ENCODE results near the gene TBC1D9.

The TBC1D9 gene

GRCh38 chr4:140704392-140704960, 51.7 kb downstream of the TBC1D9 start:
- Histone ChIP-seq H3K27me3 (ENCODE audit: low read length) (no peaks in the 10 kb centered on the region), H3K27ac (ENCODE audit: low read depth, low read length) (no peak overlapping the region), H3F3A (ENCODE audit: insufficient read depth) (no peaks in the 10 kb centered on the region)

GRCh38 chr4:140703463-140703862, 52.7 kb downstream of the TBC1D9 start:
- H3K27ac ChIP-seq (ENCODE audit: low read depth, low read length): no peak overlapping the region
- no peak overlapping the region for H3K9ac ChIP-seq (ENCODE audit: low read length)
- H4K20me1 ChIP-seq (ENCODE audit: low read depth, low read length): no peaks in the 10 kb centered on the region
- H3F3A ChIP-seq (ENCODE audit: insufficient read depth): no peaks in the 10 kb centered on the region
- no peak overlapping the region for H3K4me3 ChIP-seq (ENCODE audit: insufficient read depth, low read length, poor library complexity, severe bottlenecking)
- no peak overlapping the region for H3K4me2 ChIP-seq (ENCODE audit: low read depth, low read length, poor library complexity, severe bottlenecking)
- H3K9me2 ChIP-seq (replicated peaks; ENCODE audit: insufficient read depth, low read length): no peaks in the 10 kb centered on the region
- TF ChIP-seq, protein P1, sequence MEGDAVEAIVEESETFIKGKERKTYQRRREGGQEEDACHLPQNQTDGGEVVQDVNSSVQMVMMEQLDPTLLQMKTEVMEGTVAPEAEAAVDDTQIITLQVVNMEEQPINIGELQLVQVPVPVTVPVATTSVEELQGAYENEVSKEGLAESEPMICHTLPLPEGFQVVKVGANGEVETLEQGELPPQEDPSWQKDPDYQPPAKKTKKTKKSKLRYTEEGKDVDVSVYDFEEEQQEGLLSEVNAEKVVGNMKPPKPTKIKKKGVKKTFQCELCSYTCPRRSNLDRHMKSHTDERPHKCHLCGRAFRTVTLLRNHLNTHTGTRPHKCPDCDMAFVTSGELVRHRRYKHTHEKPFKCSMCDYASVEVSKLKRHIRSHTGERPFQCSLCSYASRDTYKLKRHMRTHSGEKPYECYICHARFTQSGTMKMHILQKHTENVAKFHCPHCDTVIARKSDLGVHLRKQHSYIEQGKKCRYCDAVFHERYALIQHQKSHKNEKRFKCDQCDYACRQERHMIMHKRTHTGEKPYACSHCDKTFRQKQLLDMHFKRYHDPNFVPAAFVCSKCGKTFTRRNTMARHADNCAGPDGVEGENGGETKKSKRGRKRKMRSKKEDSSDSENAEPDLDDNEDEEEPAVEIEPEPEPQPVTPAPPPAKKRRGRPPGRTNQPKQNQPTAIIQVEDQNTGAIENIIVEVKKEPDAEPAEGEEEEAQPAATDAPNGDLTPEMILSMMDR (IDR thresholded peaks at IDR 0.05; ENCODE audit: insufficient read depth, low read length, poor library complexity, severe bottlenecking): no peak
- no peak for TF ChIP-seq EZH2phosphoT487 (conservative IDR thresholded peaks at IDR 0.05; ENCODE audit: low read length)
- no peaks in the 10 kb centered on the region for H3K9me3 ChIP-seq (ENCODE audit: insufficient read depth, low read length)
- H2AFZ ChIP-seq (ENCODE audit: low read depth, low read length, severe bottlenecking): no peak overlapping the region
- no peaks in the 10 kb centered on the region for H3K27me3 ChIP-seq (ENCODE audit: low read length)
- H3K79me2 ChIP-seq (ENCODE audit: insufficient read depth, low read length): no peaks in the 10 kb centered on the region
- no peaks in the 10 kb centered on the region for H3K36me3 ChIP-seq (ENCODE audit: low read length)

More at GRCh38 chr4:140704392-140704960, 51.7 kb downstream of the TBC1D9 start:
- Histone ChIP-seq H3K9ac (ENCODE audit: low read length) (no peak overlapping the region), H3K4me2 (ENCODE audit: low read depth, low read length, poor library complexity, severe bottlenecking) (no peak overlapping the region), H3K9me2 (replicated peaks; ENCODE audit: insufficient read depth, low read length) (no peaks in the 10 kb centered on the region), H2AFZ (ENCODE audit: low read depth, low read length, severe bottlenecking) (no peak overlapping the region), H3K4me3 (ENCODE audit: insufficient read depth, low read length, poor library complexity, severe bottlenecking) (no peak overlapping the region), H3K79me2 (ENCODE audit: insufficient read depth, low read length) (no peaks in the 10 kb centered on the region), H4K20me1 (ENCODE audit: low read depth, low read length) (no peaks in the 10 kb centered on the region), H3K9me3 (ENCODE audit: insufficient read depth, low read length) (no peaks in the 10 kb centered on the region), H3K36me3 (ENCODE audit: low read length) (no peaks in the 10 kb centered on the region)
- TF ChIP-seq, protein P1 (IDR thresholded peaks at IDR 0.05; ENCODE audit: insufficient read depth, low read length, poor library complexity, severe bottlenecking): no peak
- no peak for TF ChIP-seq EZH2phosphoT487 (conservative IDR thresholded peaks at IDR 0.05; ENCODE audit: low read length)

GRCh38 chr4:140702096-140702757, 54.0 kb downstream of the TBC1D9 start:
- H3K9ac ChIP-seq (ENCODE audit: low read length): no peak overlapping the region
- H4K20me1 ChIP-seq (ENCODE audit: low read depth, low read length): no peaks in the 10 kb centered on the region
- no peak overlapping the region for H3K4me2 ChIP-seq (ENCODE audit: low read depth, low read length, poor library complexity, severe bottlenecking)
- no peaks in the 10 kb centered on the region for H3K9me3 ChIP-seq (ENCODE audit: insufficient read depth, low read length)
- H3K9me2 ChIP-seq (replicated peaks; ENCODE audit: insufficient read depth, low read length): no peaks in the 10 kb centered on the region
- H3K27ac ChIP-seq (ENCODE audit: low read depth, low read length): no peak overlapping the region
- no peaks in the 10 kb centered on the region for H3K36me3 ChIP-seq (ENCODE audit: low read length)
- TF ChIP-seq, protein P1 (IDR thresholded peaks at IDR 0.05; ENCODE audit: insufficient read depth, low read length, poor library complexity, severe bottlenecking): no peak
- TF ChIP-seq EZH2phosphoT487 (conservative IDR thresholded peaks at IDR 0.05; ENCODE audit: low read length): no peak
- H3K4me3 ChIP-seq (ENCODE audit: insufficient read depth, low read length, poor library complexity, severe bottlenecking): no peak overlapping the region
- H2AFZ ChIP-seq (ENCODE audit: low read depth, low read length, severe bottlenecking): no peak overlapping the region
- H3K27me3 ChIP-seq (ENCODE audit: low read length): no peaks in the 10 kb centered on the region
- no peaks in the 10 kb centered on the region for H3K79me2 ChIP-seq (ENCODE audit: insufficient read depth, low read length)
- H3F3A ChIP-seq (ENCODE audit: insufficient read depth): no peaks in the 10 kb centered on the region

Data from SU-DHL-6 (cell line).